Neural progenitor cell (in vitro differentiated cells): ENCODE results near the gene ZNF142.

ENCODE experiments used
- CTCF ChIP-seq: fragments of 200-600 bp; sonication (generic); IDR thresholded peaks from 2 replicates; pipeline ENCODE4 v1.5.1; 2017; ENCODE audit warnings: antibody characterized with exemption, mild to moderate bottlenecking
- EZH2 ChIP-seq: fragments of 200-600 bp; sonication (generic); IDR thresholded peaks from 2 replicates; pipeline ENCODE4 v1.6.1; 2017; ENCODE audit warnings: antibody characterized with exemption, mild to moderate bottlenecking, moderate library complexity
- EZH2phosphoT487 ChIP-seq: fragments of 200-600 bp; sonication (generic); IDR thresholded peaks from 2 replicates; pipeline ENCODE4 v1.6.1; 2017; ENCODE audit warnings: antibody characterized with exemption

DNA sequence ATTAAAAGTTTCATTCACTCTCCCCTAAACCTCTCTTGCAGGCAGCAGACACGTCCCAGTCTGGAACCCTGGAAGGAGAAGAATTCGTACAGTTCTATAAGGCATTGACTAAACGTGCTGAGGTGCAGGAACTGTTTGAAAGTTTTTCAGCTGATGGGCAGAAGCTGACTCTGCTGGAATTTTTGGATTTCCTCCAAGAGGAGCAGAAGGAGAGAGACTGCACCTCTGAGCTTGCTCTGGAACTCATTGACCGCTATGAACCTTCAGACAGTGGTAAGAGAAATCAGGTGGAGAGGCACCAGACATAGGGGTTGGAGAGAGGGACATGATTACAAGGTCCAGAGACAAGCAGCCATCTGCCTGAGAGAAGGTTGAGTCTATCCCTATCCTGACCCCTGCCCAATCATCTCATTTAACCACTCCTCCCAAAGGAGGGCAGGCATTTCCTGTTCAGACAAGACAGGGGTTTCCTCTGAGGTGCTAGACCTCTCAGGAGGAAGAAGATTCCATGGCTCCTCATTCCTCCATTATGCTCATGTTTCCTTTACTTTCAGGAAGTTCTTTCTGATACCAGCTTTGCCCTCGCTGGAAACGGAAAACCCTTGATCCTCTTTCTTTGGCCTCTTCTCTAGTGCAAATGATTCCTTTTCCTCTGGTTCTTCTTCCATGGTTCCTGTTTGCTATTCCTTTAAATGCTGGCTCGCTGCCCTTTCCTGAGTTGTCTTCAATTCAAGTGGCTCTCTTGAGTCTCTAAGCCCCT, 36.6 kb downstream of the ZNF142 start:
- TF ChIP-seq CTCF (no peak), EZH2 (no peak), EZH2phosphoT487 (no peak)
